Mesodermal cell (in vitro differentiated cells): ENCODE data around the gene FAM13C.

ENCODE experiments used
- H3K27ac ChIP-seq: 2 replicates; pipeline ENCODE4 v1.7.0; 2013; ENCODE audit warnings: mild to moderate bottlenecking, low read depth, low read length, moderate library complexity; ENCODE audit not compliant: severe bottlenecking
- H3K36me3 ChIP-seq: 2 replicates; pipeline ENCODE4 v1.7.1; 2013; ENCODE audit warnings: mild to moderate bottlenecking, low read length, moderate library complexity; ENCODE audit not compliant: control insufficient read depth, insufficient read depth
- H3K4me1 ChIP-seq: one replicate; pipeline ENCODE4 v1.7.1; 2013; ENCODE audit warnings: mild to moderate bottlenecking, low read length; ENCODE audit not compliant: insufficient read depth, control insufficient read depth, poor library complexity, severe bottlenecking
- H3K4me3 ChIP-seq: 2 replicates; pipeline ENCODE4 v1.7.0; 2013; ENCODE audit warnings: low read length, control low read depth, mild to moderate bottlenecking; ENCODE audit not compliant: insufficient read depth, poor library complexity, severe bottlenecking; ENCODE audit errors: extremely low read depth
- H3K9me3 ChIP-seq: 2 replicates; pipeline ENCODE4 v1.7.1; 2013; ENCODE audit warnings: mild to moderate bottlenecking, low read length, moderate library complexity; ENCODE audit not compliant: control insufficient read depth
- WGBS, 2 experiments: methylation state at CpG; one replicate each; pipeline ENCODE4 v1.1.5; 2013; ENCODE audit warnings: missing lambda C conversion rate in 2 of 2; ENCODE audit not compliant: insufficient coverage in 2 of 2; 5-methylcytosine and 5-hydroxymethylcytosine counted together

Gene FAM13C

DNA sequence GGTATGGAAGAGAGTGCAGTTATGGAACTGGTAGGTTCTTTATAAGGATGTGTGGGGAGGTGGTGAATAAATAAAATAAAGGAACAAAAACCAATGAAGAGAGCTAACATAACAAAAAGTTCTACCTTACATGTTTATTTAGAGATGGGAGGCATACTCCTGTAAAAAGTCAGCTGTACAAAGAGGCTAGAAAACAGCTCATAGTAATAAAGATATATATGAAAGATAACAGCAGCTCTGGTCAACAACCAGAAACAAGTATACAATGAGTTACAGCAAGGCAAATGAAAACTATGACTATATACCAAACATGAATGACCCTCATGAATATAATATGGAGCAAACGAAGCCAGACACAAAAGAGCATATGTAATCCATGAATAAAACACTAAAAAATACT lies 62.0 kb downstream of the FAM13C start:
- H3K9me3 ChIP-seq, result no peaks in the 10 kb centered on the region
- H3K27ac ChIP-seq, result no peak overlapping the region
- WGBS, 2 experiments, result no CpG with 5 or more reads among the region's 1 CpG
- H3K4me3 ChIP-seq, result no peak overlapping the region
- H3K36me3 ChIP-seq, result no peaks in the 10 kb centered on the region
- H3K4me1 ChIP-seq, result no peaks in the 10 kb centered on the region

DNA sequence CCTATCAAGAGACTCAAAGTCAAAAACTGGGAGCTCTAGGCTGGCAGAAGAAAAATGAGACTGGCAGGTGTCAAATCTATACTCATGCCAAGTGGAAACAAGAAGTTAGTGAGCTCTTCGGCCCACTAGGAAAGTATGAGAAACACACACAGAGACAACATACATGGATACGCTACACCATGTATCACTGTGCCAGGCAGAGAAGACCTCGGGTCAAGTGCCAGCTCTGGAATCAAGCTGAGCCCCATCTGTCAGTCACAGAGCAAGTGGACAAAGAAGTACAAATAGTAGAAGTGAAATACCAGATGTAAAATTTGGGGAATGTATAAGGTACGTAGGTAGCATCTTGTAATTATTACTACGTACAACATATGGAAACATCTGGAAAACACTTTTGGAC lies 62.4 kb downstream of the FAM13C start:
- Histone ChIP-seq H3K27ac (no peak overlapping the region), H3K36me3 (no peaks in the 10 kb centered on the region), H3K9me3 (no peaks in the 10 kb centered on the region), H3K4me1 (no peaks in the 10 kb centered on the region), H3K4me3 (no peak overlapping the region)
- WGBS, 2 experiments, result 83 to 85% methylated on average over 3 to 5 of the region's 5 CpGs

DNA sequence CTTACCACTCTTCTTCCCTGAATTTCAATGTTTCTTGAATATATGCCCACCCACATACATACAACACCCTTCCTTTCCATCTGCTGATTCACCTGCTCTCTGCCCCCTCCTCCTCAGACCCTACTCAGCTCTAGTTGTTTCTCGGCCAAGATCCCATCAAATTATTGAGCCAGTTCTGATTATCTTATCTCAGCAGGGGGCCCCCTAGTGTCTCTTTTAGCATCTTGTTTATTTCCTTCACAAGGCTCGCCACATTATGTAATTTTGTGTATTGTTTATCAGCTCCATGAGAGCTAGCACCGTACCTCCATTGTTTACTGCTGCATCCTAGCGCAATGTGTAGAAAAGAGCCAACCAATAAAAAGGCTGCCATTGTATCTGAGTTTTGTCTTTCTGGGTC lies 71.9 kb downstream of the FAM13C start:
- Histone ChIP-seq H3K4me3 (no peak overlapping the region), H3K27ac (no peak overlapping the region), H3K9me3 (no peaks in the 10 kb centered on the region), H3K4me1 (no peaks in the 10 kb centered on the region), H3K36me3 (no peaks in the 10 kb centered on the region)
- 73 to 95% methylated on average over 2 of the region's 4 CpGs for WGBS, 2 experiments

DNA sequence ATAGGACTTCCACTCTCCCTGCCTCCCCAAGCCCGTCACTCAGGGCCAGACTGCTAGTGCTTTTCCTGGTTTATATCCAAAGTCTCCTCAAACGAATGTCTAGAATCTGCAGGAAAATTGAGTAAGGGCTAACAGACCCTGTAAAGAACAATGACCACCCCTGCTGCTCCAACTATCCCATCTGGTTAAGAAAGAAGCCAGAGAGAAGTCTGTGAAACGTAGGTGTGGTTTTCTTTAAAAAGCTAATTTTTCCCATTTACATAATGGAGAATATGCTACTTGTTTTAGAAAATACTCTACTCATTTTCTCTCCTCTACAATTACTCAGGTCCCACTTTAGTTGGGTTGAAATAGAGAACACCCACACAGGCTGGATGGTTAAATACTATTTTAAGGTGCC lies 72.5 kb downstream of the FAM13C start:
- Histone ChIP-seq H3K36me3 (no peaks in the 10 kb centered on the region), H3K4me3 (no peak overlapping the region), H3K4me1 (no peaks in the 10 kb centered on the region), H3K9me3 (no peaks in the 10 kb centered on the region), H3K27ac (no peak overlapping the region)
- WGBS, 2 experiments, result 54 to 83% methylated on average over 1 to 2 of the region's 3 CpGs

DNA sequence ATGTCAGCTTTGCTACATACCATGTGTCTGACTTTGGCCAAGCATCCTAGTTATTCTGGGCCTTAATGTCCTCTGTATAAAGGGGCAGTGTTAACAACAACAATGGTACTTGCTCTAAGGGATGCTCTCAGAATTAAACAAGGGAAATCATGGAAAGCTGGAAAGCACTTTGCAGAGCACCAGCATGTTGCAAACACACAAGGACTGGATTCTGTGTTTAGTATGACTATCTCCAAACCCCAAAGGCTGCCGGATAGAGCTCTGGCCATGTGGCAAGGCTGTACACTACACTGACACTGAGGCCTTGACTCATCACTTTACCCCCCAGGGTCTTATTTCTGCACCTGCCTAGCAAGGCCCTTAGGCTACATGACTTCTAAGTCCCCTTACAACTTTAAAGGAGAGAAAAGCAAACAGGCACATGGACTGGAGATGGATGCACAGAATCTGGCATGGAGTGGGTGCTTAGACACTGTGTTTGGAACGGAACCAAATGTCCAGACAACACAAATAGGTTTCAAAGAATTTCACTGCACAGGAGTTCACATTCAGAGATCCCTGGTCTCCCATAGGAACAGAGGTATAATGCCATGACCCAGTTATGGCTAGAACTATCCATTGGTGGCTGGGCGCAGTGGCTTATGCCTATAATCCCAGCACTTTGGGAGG lies 74.6 kb downstream of the FAM13C start:
- no peaks in the 10 kb centered on the region for H3K36me3 ChIP-seq
- no peak overlapping the region for H3K27ac ChIP-seq
- no peak overlapping the region for H3K4me3 ChIP-seq
- no peaks in the 10 kb centered on the region for H3K9me3 ChIP-seq
- WGBS, 2 experiments, result 78 to 100% methylated on average over 1 to 2 of the region's 3 CpGs
- H3K4me1 ChIP-seq, result no peaks in the 10 kb centered on the region

DNA sequence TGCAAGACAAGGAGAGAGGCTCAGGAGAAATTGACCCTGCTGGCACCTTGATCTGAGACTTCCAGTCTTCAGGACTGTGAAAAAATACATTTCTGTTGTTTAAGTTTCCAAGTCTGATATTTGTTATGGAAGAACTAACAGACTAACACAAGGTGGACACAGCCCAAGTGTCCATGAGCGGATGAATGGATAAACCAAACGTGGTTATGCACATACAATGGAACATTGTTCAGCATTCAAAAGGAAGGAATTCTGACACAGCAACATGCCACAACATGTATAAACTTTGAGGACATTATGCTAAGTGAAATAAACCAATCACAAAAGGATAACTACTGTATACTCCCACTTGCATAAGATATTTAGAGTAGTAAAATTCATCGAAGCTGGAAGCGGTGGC lies 76.5 kb downstream of the FAM13C start:
- Histone ChIP-seq H3K9me3 (no peaks in the 10 kb centered on the region), H3K36me3 (no peaks in the 10 kb centered on the region), H3K27ac (no peak overlapping the region), H3K4me1 (no peaks in the 10 kb centered on the region), H3K4me3 (no peak overlapping the region)
- WGBS, 2 experiments, result 73% methylated on average over 4 of the region's 4 CpGs; no CpG with 5 or more reads in 1 of the 2 experiments

DNA sequence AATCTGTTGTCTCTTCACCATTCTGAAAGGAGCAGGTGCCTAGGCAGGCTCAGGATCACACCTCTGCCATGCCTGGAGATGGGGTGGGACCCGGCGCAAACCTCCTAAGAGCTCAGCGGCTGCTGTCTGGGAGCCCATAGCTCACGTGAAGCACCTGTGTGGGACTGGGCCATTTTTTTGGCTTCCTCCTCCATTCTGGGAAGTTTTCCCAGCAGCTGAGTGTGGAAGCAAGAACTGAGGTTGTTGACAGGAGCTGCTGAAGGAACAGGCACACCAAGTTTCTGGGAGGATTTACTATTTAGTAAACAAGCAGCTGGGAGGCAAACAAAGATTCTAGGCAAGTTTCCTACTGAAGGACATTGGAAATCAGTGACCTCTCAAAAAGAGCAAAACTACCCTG lies 77.3 kb downstream of the FAM13C start:
- no peaks in the 10 kb centered on the region for H3K4me1 ChIP-seq
- no peaks in the 10 kb centered on the region for H3K36me3 ChIP-seq
- H3K4me3 ChIP-seq, result no peak overlapping the region
- H3K9me3 ChIP-seq, result no peaks in the 10 kb centered on the region
- WGBS, 2 experiments, result 89% methylated on average over 4 of the region's 4 CpGs; no CpG with 5 or more reads in 1 of the 2 experiments
- H3K27ac ChIP-seq, result no peak overlapping the region

DNA sequence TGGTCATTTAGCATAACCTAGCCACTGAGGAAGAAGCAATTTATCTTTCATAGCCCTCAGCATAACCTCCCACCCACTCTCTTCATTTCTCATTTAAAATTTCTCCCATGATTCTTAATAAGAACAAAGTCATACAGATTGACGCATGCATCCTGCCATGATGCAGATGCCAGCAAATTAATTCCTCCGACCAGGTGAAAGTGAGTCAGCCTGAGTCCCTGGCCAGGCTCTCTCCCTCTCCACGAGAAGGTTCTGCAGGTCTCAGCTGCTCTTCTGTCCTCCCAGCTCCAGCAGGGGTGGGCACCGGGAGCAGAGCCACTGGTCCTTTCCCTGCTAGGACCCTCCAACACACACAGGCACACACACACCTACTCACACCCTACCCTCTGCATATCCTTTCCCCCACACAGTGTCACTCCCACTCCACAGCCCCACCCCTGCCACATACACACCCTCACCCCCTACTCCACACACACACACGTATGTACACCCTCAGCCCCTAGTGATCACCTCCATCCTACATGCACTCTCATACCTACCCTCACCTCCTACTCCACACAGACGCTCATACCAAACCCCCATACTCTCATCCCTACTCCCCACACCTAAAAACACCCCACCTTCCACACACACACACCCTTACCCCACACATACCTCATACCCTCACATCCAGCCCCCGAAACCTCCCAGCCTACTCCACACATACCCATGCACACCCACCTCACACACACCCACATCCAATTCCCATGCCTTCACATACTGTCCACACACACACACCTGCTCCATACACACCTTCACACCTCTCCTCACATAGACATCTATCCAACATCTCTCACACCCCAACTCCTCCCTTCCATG lies 78.0 kb downstream of the FAM13C start:
- no peak overlapping the region for H3K4me3 ChIP-seq
- no peaks in the 10 kb centered on the region for H3K4me1 ChIP-seq
- WGBS, 2 experiments, result 83 to 87% methylated on average over 7 of the region's 7 CpGs
- no peak overlapping the region for H3K27ac ChIP-seq
- no peaks in the 10 kb centered on the region for H3K9me3 ChIP-seq
- no peaks in the 10 kb centered on the region for H3K36me3 ChIP-seq

DNA sequence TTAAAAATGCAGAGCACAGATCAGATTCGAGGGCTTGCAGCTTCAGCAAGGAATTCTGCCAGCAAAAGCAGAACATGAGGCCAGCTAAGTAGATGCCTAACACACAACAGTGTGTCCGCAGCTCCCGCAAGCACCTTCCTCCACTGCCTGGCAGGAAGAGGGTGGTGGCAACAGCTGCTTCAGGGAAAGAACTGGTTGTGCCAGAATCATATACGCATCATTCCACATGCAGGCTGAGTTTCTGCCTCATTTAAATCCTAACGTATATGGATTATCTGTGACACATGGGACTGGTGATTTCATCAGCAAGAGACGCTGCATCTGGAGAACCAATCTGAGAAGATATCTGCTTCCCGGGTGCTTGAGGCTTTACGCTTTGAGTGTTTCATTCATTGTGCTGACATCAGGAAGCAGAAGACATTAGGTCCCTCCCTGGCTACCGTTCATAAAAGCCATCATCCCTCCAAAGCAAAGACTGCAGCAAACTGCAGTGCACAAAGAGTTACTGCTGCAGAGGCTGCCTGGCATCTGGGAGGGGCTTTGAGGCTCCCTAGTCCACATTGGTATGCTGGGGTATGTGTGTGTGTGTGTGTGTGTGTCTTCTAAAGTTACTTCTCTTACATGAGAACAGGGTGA lies 78.8 kb downstream of the FAM13C start:
- no peaks in the 10 kb centered on the region for H3K9me3 ChIP-seq
- no peaks in the 10 kb centered on the region for H3K36me3 ChIP-seq
- 86 to 87% methylated on average over 8 to 9 of the region's 9 CpGs for WGBS, 2 experiments
- no peak overlapping the region for H3K4me3 ChIP-seq
- H3K27ac ChIP-seq, result no peak overlapping the region
- no peaks in the 10 kb centered on the region for H3K4me1 ChIP-seq

DNA sequence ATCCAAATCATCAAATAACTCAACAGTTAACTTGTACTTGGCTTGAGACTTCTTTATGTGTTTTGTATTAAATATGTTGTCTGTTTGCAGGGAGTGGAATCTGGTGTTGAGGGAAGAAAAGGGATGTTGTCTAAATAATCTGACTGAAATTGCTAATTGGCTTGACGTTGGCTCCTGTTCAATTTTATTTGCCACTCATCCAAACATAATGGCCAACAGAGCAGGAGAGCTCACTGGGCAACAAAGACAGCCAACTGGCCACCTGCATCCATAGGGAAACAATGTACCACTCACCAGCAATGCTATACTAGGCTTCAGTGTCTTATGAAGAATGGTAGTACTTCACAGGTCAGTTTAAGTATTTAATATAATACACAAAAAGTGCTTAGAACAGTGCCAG lies 80.5 kb downstream of the FAM13C start:
- Histone ChIP-seq H3K4me3 (no peak overlapping the region), H3K36me3 (no peaks in the 10 kb centered on the region), H3K9me3 (no peaks in the 10 kb centered on the region), H3K27ac (no peak overlapping the region), H3K4me1 (no peaks in the 10 kb centered on the region)
- WGBS, 2 experiments, result 80% methylated on average over 1 of the region's 1 CpG; no CpG with 5 or more reads in 1 of the 2 experiments
